A673 (cell line): Measurements from ENCODE around the gene ACVR2B.

ENCODE experiments used
- EZH2 ChIP-seq: fragments of 200-600 bp; sonication (generic); IDR thresholded peaks from 2 replicates; pipeline ENCODE4 v1.6.1; 2017; ENCODE audit warnings: borderline replicate concordance, low read depth, mild to moderate bottlenecking, mixed read lengths, antibody characterized with exemption, low read length; ENCODE audit not compliant: poor library complexity, severe bottlenecking
- TF ChIP-seq, protein P1 (sequence below): fragments of 300-800, 200-600 bp; sonication (generic); conservative IDR thresholded peaks from 2 replicates; pipeline ENCODE4 v1.5.1; 2017; ENCODE audit warnings: low read depth, mild to moderate bottlenecking, antibody characterized with exemption, low read length, moderate library complexity, mixed read lengths

DNA sequence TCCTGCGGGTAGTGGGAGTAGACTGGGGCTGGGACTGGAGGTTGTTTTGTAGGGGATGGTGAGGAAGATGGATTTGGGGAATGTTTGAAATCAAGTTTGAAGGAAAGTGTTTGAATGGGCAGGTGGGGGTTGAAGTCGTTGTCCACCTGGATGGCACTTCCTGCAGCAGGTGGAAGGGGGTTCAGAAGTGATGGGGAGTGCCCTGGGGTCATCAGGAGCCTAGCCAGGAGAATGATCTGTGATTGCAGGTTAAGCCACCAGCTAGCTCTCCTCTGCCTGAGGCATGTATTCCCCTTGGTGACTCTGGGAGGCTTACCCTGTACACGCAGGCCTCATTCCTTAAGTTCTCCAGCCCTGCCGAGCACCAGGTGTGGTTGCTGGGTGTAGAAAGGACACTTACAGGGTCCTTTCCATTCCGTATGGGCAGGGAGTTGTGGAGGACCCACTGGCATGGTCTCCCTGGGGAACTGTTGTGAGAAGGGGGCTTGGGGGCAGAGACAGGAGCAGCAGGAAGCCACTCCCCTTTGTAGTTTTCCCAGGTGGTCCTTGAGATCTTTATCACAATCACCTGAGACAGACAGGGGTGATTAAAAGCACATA, 22.6 kb downstream of the ACVR2B start:
- TF ChIP-seq, protein P1, sequence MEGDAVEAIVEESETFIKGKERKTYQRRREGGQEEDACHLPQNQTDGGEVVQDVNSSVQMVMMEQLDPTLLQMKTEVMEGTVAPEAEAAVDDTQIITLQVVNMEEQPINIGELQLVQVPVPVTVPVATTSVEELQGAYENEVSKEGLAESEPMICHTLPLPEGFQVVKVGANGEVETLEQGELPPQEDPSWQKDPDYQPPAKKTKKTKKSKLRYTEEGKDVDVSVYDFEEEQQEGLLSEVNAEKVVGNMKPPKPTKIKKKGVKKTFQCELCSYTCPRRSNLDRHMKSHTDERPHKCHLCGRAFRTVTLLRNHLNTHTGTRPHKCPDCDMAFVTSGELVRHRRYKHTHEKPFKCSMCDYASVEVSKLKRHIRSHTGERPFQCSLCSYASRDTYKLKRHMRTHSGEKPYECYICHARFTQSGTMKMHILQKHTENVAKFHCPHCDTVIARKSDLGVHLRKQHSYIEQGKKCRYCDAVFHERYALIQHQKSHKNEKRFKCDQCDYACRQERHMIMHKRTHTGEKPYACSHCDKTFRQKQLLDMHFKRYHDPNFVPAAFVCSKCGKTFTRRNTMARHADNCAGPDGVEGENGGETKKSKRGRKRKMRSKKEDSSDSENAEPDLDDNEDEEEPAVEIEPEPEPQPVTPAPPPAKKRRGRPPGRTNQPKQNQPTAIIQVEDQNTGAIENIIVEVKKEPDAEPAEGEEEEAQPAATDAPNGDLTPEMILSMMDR: no peak
- TF ChIP-seq EZH2: no peak
